K562 (cell line): Measurements from ENCODE around the gene PYGB. TPM values are rescaled to one million over a fixed set of nuclear protein-coding genes. Genes with fewer than 3 reads are reported as not detected.

ENCODE experiments used
- ATAC-seq: fragments of 200-7000 bp; cut with Tn5 transposase; 3 replicates; pipeline ENCODE4 v1.9.1; 2020; ENCODE audit warnings: moderate library complexity
- BruUV-seq: library from RNA; stranded (reverse); fragments of 400-500 nt; replicated peaks from 2 replicates; lab custom pipeline; 2021; lab: Mats Ljungman, UMichigan
- CTCF ChIA-PET: fragments of 300-600 bp; formaldehyde crosslinking; extraction: SDS; loops from one replicate; lab custom pipeline; 2021; ENCODE audit warnings: low intra/inter-chr PET ratio; lab: Yijun Ruan, JAX
- POLR2A ChIA-PET: fragments of 300-600, 350-650 bp; sonication (Branson Sonifier 250); formaldehyde crosslinking; extraction: SDS; loops from one replicate; lab custom pipeline; 2021; ENCODE audit warnings: antibody characterized with exemption, inconsistent platforms; lab: Yijun Ruan, JAX
- DNase-seq, 4 experiments: peaks; one replicate each; pipeline versions ENCODE4 v3.0.0 to v3.0.0-alpha.2; 2011 to 2018; ENCODE audit warnings: low spot score in 3 of 4, mixed read lengths in 3 of 4; ENCODE audit errors: extremely low read depth in 1 of 4
- FAIRE-seq: peaks from 2 replicates; lab custom pipeline; 2011; peaks lifted over from hg19 to GRCh38; lab: Jason Lieb, UNC
- H2AFZ ChIP-seq: 2 replicates; pipeline ENCODE4 v1.6.0; 2011; ENCODE audit warnings: low read depth, low read length, control low read depth, inconsistent platforms
- H3K27ac ChIP-seq: fragments of 200-600 bp; 3 replicates; pipeline ENCODE4 v1.8.0; 2011; ENCODE audit warnings: low read depth, mild to moderate bottlenecking, control low read depth, inconsistent platforms, low read length, moderate library complexity, mixed read lengths; ENCODE audit errors: extremely low read depth
- H3K27me3 ChIP-seq, 2 experiments: fragments of 300-600 bp in 1 of 2; 2 replicates in 1 of 2; 3 replicates in 1 of 2; pipeline versions ENCODE4 v1.6.0 to v1.8.0; 2011; ENCODE audit warnings: inconsistent platforms in 2 of 2, low read length in 2 of 2, mild to moderate bottlenecking in 1 of 2, mixed read lengths in 1 of 2, moderate library complexity in 1 of 2; ENCODE audit not compliant: control insufficient read depth in 2 of 2, insufficient read depth in 2 of 2
- H3K36me3 ChIP-seq: fragments of 300-600 bp; 3 replicates; pipeline ENCODE4 v1.8.0; 2011; ENCODE audit warnings: mild to moderate bottlenecking, low read length, inconsistent platforms; ENCODE audit not compliant: control insufficient read depth, insufficient read depth
- H3K4me1 ChIP-seq, 2 experiments: fragments of 200-600 bp in 1 of 2; replicated peaks in 1 of 2; 2 replicates in 1 of 2; 3 replicates in 1 of 2; pipeline versions ENCODE4 v1.5.1 to v1.8.0; 2011; ENCODE audit warnings: inconsistent platforms in 2 of 2, low read length in 2 of 2, mild to moderate bottlenecking in 1 of 2, mixed read lengths in 1 of 2, moderate library complexity in 1 of 2; ENCODE audit not compliant: control insufficient read depth in 2 of 2, insufficient read depth in 2 of 2
- H3K4me2 ChIP-seq: 2 replicates; pipeline ENCODE4 v1.6.1; 2011; ENCODE audit warnings: low read length, control low read depth, inconsistent platforms, mixed read lengths; ENCODE audit not compliant: insufficient read depth
- H3K4me3 ChIP-seq: fragments of 200-600 bp; sonication (generic), shearing (Covaris generic); 2 replicates; pipeline ENCODE4 v1.5.1; 2016; ENCODE audit warnings: control low read depth, inconsistent platforms
- H3K79me2 ChIP-seq: fragments of 200-600 bp; 3 replicates; pipeline ENCODE4 v1.8.0; 2011; ENCODE audit warnings: low read length, inconsistent platforms; ENCODE audit not compliant: control insufficient read depth, insufficient read depth
- H3K9ac ChIP-seq, 2 experiments: 2 replicates each; pipeline versions ENCODE4 v1.6.0 to v1.6.1; 2011; ENCODE audit warnings: low read depth in 2 of 2, low read length in 2 of 2, control low read depth in 1 of 2, inconsistent platforms in 1 of 2, mild to moderate bottlenecking in 1 of 2, mixed read lengths in 1 of 2; ENCODE audit not compliant: insufficient read depth in 1 of 2
- H3K9me1 ChIP-seq: one replicate; pipeline ENCODE4 v1.6.0; 2011; ENCODE audit warnings: inconsistent platforms, mild to moderate bottlenecking, low read length, moderate library complexity; ENCODE audit not compliant: control insufficient read depth, insufficient read depth
- H3K9me3 ChIP-seq: replicated peaks from 2 replicates; pipeline ENCODE4 v1.5.1; 2011; ENCODE audit warnings: low read depth, low read length, inconsistent platforms; ENCODE audit not compliant: control insufficient read depth, insufficient read depth
- H4K20me1 ChIP-seq: replicated peaks from 2 replicates; pipeline ENCODE4 v1.6.1; 2011; ENCODE audit warnings: low read length, inconsistent platforms, mixed read lengths; ENCODE audit not compliant: control insufficient read depth, insufficient read depth
- ATF1 ChIP-seq, 2 experiments: fragments of 450-650 bp in 1 of 2; IDR thresholded peaks; 2 replicates each; pipeline ENCODE4 v1.6.1; 2016; ENCODE audit warnings: missing compliant biosample characterization in 1 of 2, missing genetic modification characterization in 1 of 2
- BHLHE40 ChIP-seq: IDR thresholded peaks from 2 replicates; pipeline ENCODE4 v1.6.1; 2011; ENCODE audit warnings: low read length, improper control_type of control experiment
- FOSL1 ChIP-seq: fragments of 200-800 bp; sonication (Bioruptor generic); conservative IDR thresholded peaks from 2 replicates; pipeline ENCODE4 v1.6.1; 2016; ENCODE audit warnings: missing genetic modification characterization, missing compliant biosample characterization
- MAFG ChIP-seq: fragments of 450-650 bp; conservative IDR thresholded peaks from 2 replicates; pipeline ENCODE4 v1.6.1; 2016; ENCODE audit warnings: missing genetic modification characterization, missing compliant biosample characterization
- MCM7 ChIP-seq, 2 experiments: fragments of 450-650 bp; IDR thresholded peaks; 2 replicates each; pipeline ENCODE4 v1.6.1; 2016 to 2018
- MEIS2 ChIP-seq: fragments of 450-650 bp; IDR thresholded peaks from 2 replicates; pipeline ENCODE4 v1.6.1; 2014; ENCODE audit warnings: mild to moderate bottlenecking; ENCODE audit not compliant: partially characterized antibody
- NR2C2 ChIP-seq, 2 experiments: fragments of 200-800 bp in 1 of 2; sonication (Bioruptor generic) in 1 of 2; sonication (generic) in 1 of 2; formaldehyde crosslinking in 1 of 2; IDR thresholded peaks; 2 replicates each; pipeline versions ENCODE4 v1.6.1 to v1.8.0; 2016 to 2022; ENCODE audit warnings: mild to moderate bottlenecking in 1 of 2, missing compliant biosample characterization in 1 of 2, missing genetic modification characterization in 1 of 2, missing genetic modification reagents in 1 of 2
- TCF3 ChIP-seq: sonication (generic); formaldehyde crosslinking; IDR thresholded peaks from 2 replicates; pipeline ENCODE4 v1.4.0; 2020; ENCODE audit warnings: mild to moderate bottlenecking, missing genetic modification reagents
- USF1 ChIP-seq: sonication (generic); formaldehyde crosslinking; IDR thresholded peaks from 2 replicates; pipeline ENCODE4 v1.9.0; 2022; ENCODE audit warnings: mild to moderate bottlenecking, missing genetic modification reagents
- ZFP36 ChIP-seq: fragments of 150-350 bp; IDR thresholded peaks from 2 replicates; pipeline ENCODE4 v1.6.1; 2018; ENCODE audit warnings: low read length, low read depth; ENCODE audit not compliant: partially characterized antibody
- ZNF316 ChIP-seq: fragments of 450-650 bp; IDR thresholded peaks from 2 replicates; pipeline ENCODE4 v1.6.1; 2016
- WGBS: fragments of 100-300 bp; shearing (Covaris generic); methylation state at CpG from one replicate; pipeline ENCODE4 v1.1.6; 2016; ENCODE audit warnings: low coverage, mixed read lengths; ENCODE audit not compliant: insufficient coverage; ENCODE audit errors: missing lambda C conversion rate; 5-methylcytosine and 5-hydroxymethylcytosine counted together
- in situ Hi-C: fragments of 300-500 bp; cut with MboI; formaldehyde crosslinking; loops from 4 replicates; pipeline ENCODE4 v1.15.0; 2018; ENCODE audit warnings: inconsistent platforms, mixed read lengths
- intact Hi-C: fragments of 100-400 bp; cut with micrococcal nuclease; formaldehyde crosslinking; loops from 2 replicates; pipeline ENCODE4 v1.14.2; 2022
- polyA plus RNA-seq, 8 experiments: library from polyadenylated mRNA; depleted of rRNA in 4 of 8; stranded (reverse) in 5 of 8; unstranded in 3 of 8; fragments of >200 nt; fragmentation: Nextera tagmentation in 2 of 8; fragmentation: Illumina TruSeq in 1 of 8; extraction: Ambion mirVana in 2 of 8; extraction: Trizol in 1 of 8; gene quantifications; 2 replicates each; pipeline versions ENCODE4 v1.2.1 to v1.2.3, GENCODE V29; 2011 to 2014; ENCODE audit warnings: inconsistent platforms in 1 of 8, missing spikeins in 1 of 8
- total RNA-seq, 7 experiments: library from RNA; depleted of rRNA in 6 of 7; stranded (reverse); fragments of >200 nt in 6 of 7; fragmentation: Illumina TruSeq in 2 of 7; extraction: Trizol in 2 of 7; gene quantifications; 2 replicates each; pipeline versions ENCODE4 v1.2.1 to v1.2.3, GENCODE V29; 2011 to 2021; ENCODE audit warnings: low replicate concordance in 1 of 7

The PYGB gene
- total and polyA plus RNA-seq, 9 of the 15 experiments (the other 6 are each of a cell fraction or from before 2014, with no cell fraction given) = 0.34 to 18.0 (median 9.8) TPM

- H3K4me3 ChIP-seq = no peak overlapping the region
- no peak for TF ChIP-seq ATF1 (CRISPR knock-in tag; IDR thresholded peaks at IDR 0.05)
- TF ChIP-seq ATF1 (tag; IDR thresholded peaks at IDR 0.05) = peak; percentile 21; the same call in 1 of the 2 replicates
- TF ChIP-seq NR2C2 (CRISPR knock-in tag; IDR thresholded peaks at IDR 0.05) = no peak
- TF ChIP-seq NR2C2 (tag; IDR thresholded peaks at IDR 0.05) = 0 out of 2 replicates have a peak, but pooled peaks have one; percentile 23
- peak; percentile 61 for TF ChIP-seq FOSL1 (tag)
- TF ChIP-seq MEIS2 = peak; percentile 16
- TF ChIP-seq ZNF316 = peak; percentile 71
- peak; percentile 50 for TF ChIP-seq TCF3
- TF ChIP-seq ZFP36 = peak; percentile 30
- peak; percentile 76 for TF ChIP-seq MAFG (tag)
- no peak for TF ChIP-seq MCM7 (IDR thresholded peaks at IDR 0.05)
- peak; percentile 35; the same call in 1 of the 2 replicates for TF ChIP-seq USF1 (CRISPR knock-in tag)
- peak; percentile 87 for TF ChIP-seq BHLHE40
Observed at GRCh38 chr20:25227317-25227831, 20.5 kb upstream of the PYGB start.

More at GRCh38 chr20:25227317-25227831, 20.5 kb upstream of the PYGB start:
- DNase-seq (peak in 2 of 4 experiments; percentile 37 to 71), ATAC-seq (peak; percentile 48), FAIRE-seq (peak; percentile 77)
- Histone ChIP-seq H3K27me3 (no peaks in the 10 kb centered on the region), H3K36me3 (no peaks in the 10 kb centered on the region), H3K9ac (peak overlapping the region in 1 of 2 experiments; percentile 85; a peak in 2 of 4 replicates), H3K9me3 (no peaks in the 10 kb centered on the region), H3K79me2 (no peaks in the 10 kb centered on the region), H3K4me2 (peak overlapping the region; percentile 38; the same call in 1 of the 2 replicates), H4K20me1 (0 out of 2 replicates have a peak, but pooled peaks cover 3% of the 10 kb centered on the region), H2AFZ (no peak overlapping the region), H3K9me1 (peaks cover 3% of the 10 kb centered on the region), H3K27ac (peak overlapping the region; percentile 50; the same call in 2 of the 3 replicates), H3K4me1 (peaks cover 29 to 38% of the 10 kb centered on the region in 2 experiments)
- WGBS = 10% methylated on average over 10 of the region's 12 CpGs
- no TSS peak for BruUV-seq
- CTCF ChIA-PET = no interaction called here
- intact Hi-C loops = no loop called here
- POLR2A ChIA-PET = interaction anchor here (0.6 to 1.2 kb wide), 3 partner anchors 10 to 47 kb away, joined by 3 to 4 read pairs (median 4); no protein-coding TSS in a partner anchor
- in situ Hi-C loops = no loop called here
